Suprapubic skin (tissue), 4 donors: ENCODE measurements around the gene FKBP1A.

Source experiments
- POLR2A ChIP-seq, 2 donors: fragments of 450-650 bp; IDR thresholded peaks; one replicate each; pipeline ENCODE4 v1.6.1; 2017; ENCODE audit warnings: antibody characterized with exemption in 2 of 2, mild to moderate bottlenecking in 2 of 2, moderate library complexity in 2 of 2
- POLR2AphosphoS5 ChIP-seq, 3 donors: sonication (generic); formaldehyde crosslinking; IDR thresholded peaks; one replicate each; pipeline ENCODE4 v1.6.1; 2017; ENCODE audit warnings: antibody characterized with exemption in 3 of 3

DNA sequence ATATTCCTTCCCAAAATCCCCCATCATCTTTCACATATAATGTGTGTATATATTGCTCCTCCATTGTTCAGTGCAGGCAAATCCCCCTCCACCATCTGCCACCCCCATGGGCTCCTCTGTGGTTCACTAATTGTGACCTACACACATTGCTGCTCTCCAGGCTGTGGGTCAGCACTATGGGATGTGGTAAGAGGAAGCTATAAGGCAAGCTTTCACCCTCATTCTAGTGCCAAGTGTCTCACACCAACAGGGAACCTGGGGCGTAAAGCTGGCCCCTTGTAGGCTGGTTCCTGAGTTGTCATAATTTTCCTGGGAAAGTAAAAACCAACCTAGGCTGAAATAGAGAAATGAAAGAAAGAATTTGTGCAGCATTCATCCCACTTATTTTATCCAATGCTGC, 16.8 kb downstream of the FKBP1A start:
- TF ChIP-seq POLR2AphosphoS5 (IDR thresholded peaks at IDR 0.05), result no peak
- TF ChIP-seq POLR2A (IDR thresholded peaks at IDR 0.05), result no peak
